ENCODE results near the gene DYSF.

DNA sequence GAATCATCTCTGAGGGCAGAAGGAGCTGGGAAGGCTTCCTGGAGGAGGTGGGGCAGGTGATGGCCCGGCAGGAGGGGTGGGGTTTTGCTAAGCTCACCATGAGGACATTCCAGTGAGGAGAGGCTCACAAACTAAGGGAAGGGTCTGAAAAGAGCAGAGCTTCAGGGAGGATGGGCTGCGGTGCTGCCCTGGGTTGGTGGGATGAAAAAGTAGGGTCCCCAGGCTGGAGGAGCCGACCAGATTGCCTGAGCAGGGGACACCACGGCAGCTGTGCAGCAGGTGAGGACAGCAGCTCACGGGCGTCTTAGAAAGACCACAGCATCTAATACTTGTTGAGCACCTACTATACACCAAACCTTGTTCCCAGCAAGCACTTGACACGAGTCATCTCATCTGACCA lies 82.2 kb downstream of the DYSF start:
- no peak for TF ChIP-seq ZFX (IDR thresholded peaks at IDR 0.05; ENCODE audit: borderline replicate concordance)
- TF ChIP-seq, protein P1, sequence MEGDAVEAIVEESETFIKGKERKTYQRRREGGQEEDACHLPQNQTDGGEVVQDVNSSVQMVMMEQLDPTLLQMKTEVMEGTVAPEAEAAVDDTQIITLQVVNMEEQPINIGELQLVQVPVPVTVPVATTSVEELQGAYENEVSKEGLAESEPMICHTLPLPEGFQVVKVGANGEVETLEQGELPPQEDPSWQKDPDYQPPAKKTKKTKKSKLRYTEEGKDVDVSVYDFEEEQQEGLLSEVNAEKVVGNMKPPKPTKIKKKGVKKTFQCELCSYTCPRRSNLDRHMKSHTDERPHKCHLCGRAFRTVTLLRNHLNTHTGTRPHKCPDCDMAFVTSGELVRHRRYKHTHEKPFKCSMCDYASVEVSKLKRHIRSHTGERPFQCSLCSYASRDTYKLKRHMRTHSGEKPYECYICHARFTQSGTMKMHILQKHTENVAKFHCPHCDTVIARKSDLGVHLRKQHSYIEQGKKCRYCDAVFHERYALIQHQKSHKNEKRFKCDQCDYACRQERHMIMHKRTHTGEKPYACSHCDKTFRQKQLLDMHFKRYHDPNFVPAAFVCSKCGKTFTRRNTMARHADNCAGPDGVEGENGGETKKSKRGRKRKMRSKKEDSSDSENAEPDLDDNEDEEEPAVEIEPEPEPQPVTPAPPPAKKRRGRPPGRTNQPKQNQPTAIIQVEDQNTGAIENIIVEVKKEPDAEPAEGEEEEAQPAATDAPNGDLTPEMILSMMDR (IDR thresholded peaks at IDR 0.05): no peak

All from 22Rv1 (cell line).